HepG2 (cell line): ENCODE measurements around the gene CD6. TPM values are rescaled to one million over a fixed set of nuclear protein-coding genes. Genes with fewer than 3 reads are reported as not detected.

Source experiments
- ATAC-seq: fragments of 200-7000 bp; cut with Tn5 transposase; 3 replicates; pipeline ENCODE4 v1.9.1; 2020; ENCODE audit warnings: mild to moderate bottlenecking, moderate library complexity
- BruUV-seq: library from RNA; stranded (reverse); fragments of 400-500 nt; replicated peaks from 2 replicates; lab custom pipeline; 2021; lab: Mats Ljungman, UMichigan
- CTCF ChIA-PET: fragments of 300-600 bp; formaldehyde crosslinking; extraction: SDS; loops from one replicate; lab custom pipeline; 2021; ENCODE audit warnings: low total read pairs, inconsistent platforms, low intra/inter-chr PET ratio; lab: Yijun Ruan, JAX
- POLR2A ChIA-PET: fragments of 350-600 bp; sonication (Branson Sonifier 250); formaldehyde crosslinking; loops from one replicate; lab custom pipeline; 2020; ENCODE audit warnings: antibody characterized with exemption, inconsistent platforms; lab: Yijun Ruan, JAX
- DNase-seq: peaks from one replicate; pipeline ENCODE4 v3.0.0-alpha.2; 2015; ENCODE audit warnings: low spot score
- FAIRE-seq: peaks from 3 replicates; lab custom pipeline; 2011; peaks lifted over from hg19 to GRCh38; lab: Jason Lieb, UNC
- H2AFZ ChIP-seq: one replicate; pipeline ENCODE4 v1.6.1; 2011; ENCODE audit warnings: low read length, inconsistent platforms
- H3K27ac ChIP-seq: fragments of 300-600 bp; 3 replicates; pipeline ENCODE4 v1.8.0; 2011; ENCODE audit warnings: mixed run types, mild to moderate bottlenecking, mixed read lengths, low read length, inconsistent platforms; ENCODE audit not compliant: insufficient read depth; ENCODE audit errors: extremely low read length
- H3K27me3 ChIP-seq, 2 experiments: fragments of 200-600 bp in 1 of 2; 2 replicates in 1 of 2; 3 replicates in 1 of 2; pipeline versions ENCODE4 v1.6.0 to v1.8.0; 2011; ENCODE audit warnings: low read length in 2 of 2, mild to moderate bottlenecking in 2 of 2, moderate library complexity in 2 of 2, inconsistent platforms in 1 of 2; ENCODE audit not compliant: insufficient read depth in 2 of 2, control insufficient read depth in 1 of 2
- H3K36me3 ChIP-seq, 2 experiments: fragments of 200-600 bp in 1 of 2; replicated peaks in 1 of 2; 2 replicates in 1 of 2; 3 replicates in 1 of 2; pipeline versions ENCODE4 v1.5.1 to v1.8.0; 2011; ENCODE audit warnings: low read length in 2 of 2, inconsistent platforms in 1 of 2; ENCODE audit not compliant: insufficient read depth in 2 of 2, control insufficient read depth in 1 of 2
- H3K4me1 ChIP-seq: 2 replicates; pipeline ENCODE4 v1.5.1; 2012; ENCODE audit warnings: low read length, inconsistent platforms; ENCODE audit not compliant: insufficient read depth
- H3K4me2 ChIP-seq: 2 replicates; pipeline ENCODE4 v1.6.0; 2011; ENCODE audit warnings: low read depth, low read length, inconsistent platforms
- H3K4me3 ChIP-seq, 3 experiments: fragments of 200-600 bp in 1 of 3; sonication (generic), shearing (Covaris generic) in 1 of 3; replicated peaks in 1 of 3; 2 replicates each; pipeline ENCODE4 v1.5.1; 2011 to 2016; ENCODE audit warnings: low read length in 3 of 3, inconsistent platforms in 2 of 3, low read depth in 2 of 3, mild to moderate bottlenecking in 2 of 3, control low read depth in 1 of 3, mixed read lengths in 1 of 3; ENCODE audit not compliant: insufficient read depth in 1 of 3
- H3K79me2 ChIP-seq: one replicate; pipeline ENCODE4 v1.6.1; 2011; ENCODE audit warnings: low read length, inconsistent platforms; ENCODE audit not compliant: insufficient read depth
- H3K9ac ChIP-seq: 2 replicates; pipeline ENCODE4 v1.6.0; 2011; ENCODE audit warnings: mild to moderate bottlenecking, low read depth, low read length, inconsistent platforms; ENCODE audit not compliant: insufficient read depth
- H3K9me3 ChIP-seq: 2 replicates; pipeline ENCODE4 v1.5.1; 2012; ENCODE audit warnings: mild to moderate bottlenecking, low read length
- H4K20me1 ChIP-seq: 2 replicates; pipeline ENCODE4 v1.6.0; 2011; ENCODE audit warnings: inconsistent platforms, mild to moderate bottlenecking, low read length, moderate library complexity; ENCODE audit not compliant: insufficient read depth
- KAT8 ChIP-seq: IDR thresholded peaks from 2 replicates; pipeline ENCODE4 v1.6.1; 2016; ENCODE audit warnings: missing genetic modification reagents, missing compliant biosample characterization
- PAX8 ChIP-seq: sonication (generic); formaldehyde crosslinking; IDR thresholded peaks from 2 replicates; pipeline ENCODE4 v1.8.0; 2022; ENCODE audit warnings: mild to moderate bottlenecking, missing genetic modification reagents, borderline replicate concordance
- SRY ChIP-seq: sonication (generic); formaldehyde crosslinking; IDR thresholded peaks from 2 replicates; pipeline ENCODE4 v1.8.0; 2022; ENCODE audit warnings: mild to moderate bottlenecking, missing genetic modification reagents
- ZBTB26 ChIP-seq: IDR thresholded peaks from 2 replicates; pipeline ENCODE4 v1.6.1; 2016; ENCODE audit warnings: missing compliant biosample characterization, missing genetic modification reagents, borderline replicate concordance
- ZFP62 ChIP-seq: sonication (generic); formaldehyde crosslinking; IDR thresholded peaks from 2 replicates; pipeline ENCODE4 v1.4.0; 2020; ENCODE audit warnings: missing genetic modification reagents
- ZKSCAN5 ChIP-seq: sonication (generic); formaldehyde crosslinking; IDR thresholded peaks from 2 replicates; pipeline ENCODE4 v1.5.1; 2020; ENCODE audit warnings: mild to moderate bottlenecking, missing genetic modification reagents
- ZNF276 ChIP-seq: sonication (generic); formaldehyde crosslinking; IDR thresholded peaks from 2 replicates; pipeline ENCODE4 v1.4.0; 2020; ENCODE audit warnings: mild to moderate bottlenecking, low read depth, missing genetic modification reagents
- ZNF607 ChIP-seq: sonication (generic); formaldehyde crosslinking; IDR thresholded peaks from 2 replicates; pipeline ENCODE4 v1.5.1; 2020; ENCODE audit warnings: missing genetic modification reagents, mild to moderate bottlenecking, borderline replicate concordance
- ZNF614 ChIP-seq: IDR thresholded peaks from 2 replicates; pipeline ENCODE4 v1.6.1; 2018; ENCODE audit warnings: missing biosample characterization, missing genetic modification reagents, inconsistent platforms, borderline replicate concordance
- ZNF773 ChIP-seq: sonication (generic); formaldehyde crosslinking; IDR thresholded peaks from 2 replicates; pipeline ENCODE4 v1.4.0; 2020; ENCODE audit warnings: missing genetic modification reagents, borderline replicate concordance
- WGBS: methylation state at CpG from one replicate; pipeline ENCODE4 v1.1.6; 2017; ENCODE audit warnings: low lambda C conversion rate; 5-methylcytosine and 5-hydroxymethylcytosine counted together
- in situ Hi-C: cut with HindIII; loops from 2 replicates; pipeline ENCODE4 v1.10.0; 2017; ENCODE audit warnings: low pct_unique_long_range_greater_than_20kb; ENCODE audit not compliant: extremely low pct_ligation_motif_present
- intact Hi-C: fragments of 100-400 bp; cut with micrococcal nuclease; formaldehyde crosslinking; loops from one replicate; pipeline ENCODE4 v1.10.0; 2022; ENCODE audit not compliant: unreplicated experiment
- polyA plus RNA-seq, 8 experiments: library from polyadenylated mRNA; depleted of rRNA in 3 of 8; stranded (reverse) in 7 of 8; unstranded in 1 of 8; fragments of >200 nt; fragmentation: Illumina TruSeq in 4 of 8; extraction: Trizol in 4 of 8; gene quantifications; 2 replicates each; pipeline versions ENCODE4 v1.2.1 to v1.2.3, GENCODE V29; 2011 to 2016; ENCODE audit warnings: low read depth in 4 of 8, missing spikeins in 1 of 8, mixed read lengths in 1 of 8; ENCODE audit not compliant: insufficient read depth in 1 of 8
- total RNA-seq, 5 experiments: library from RNA; depleted of rRNA; stranded (reverse); fragments of >200 nt; fragmentation: Illumina TruSeq; extraction: Trizol; gene quantifications; 2 replicates each; pipeline ENCODE4 v1.2.3, GENCODE V29; 2016; ENCODE audit warnings: low read depth in 1 of 5

CD6 gene
- total and polyA plus RNA-seq, 2 of the 13 experiments (the other 11 are each of a cell fraction or from before 2014, with no cell fraction given), result not detected

GRCh38 chr11:61052182-61052972 is 80.9 kb downstream of the CD6 start (continued):
- TF ChIP-seq ZFP62, result no peak
- TF ChIP-seq ZNF276 (CRISPR knock-in tag), result no peak
- no peak for TF ChIP-seq ZKSCAN5 (CRISPR knock-in tag)
- TF ChIP-seq ZBTB26, result no peak
- TF ChIP-seq KAT8, result no peak
- no peak for TF ChIP-seq SRY (CRISPR knock-in tag)

- Histone ChIP-seq H3K9ac (no peak overlapping the region), H4K20me1 (no peaks in the 10 kb centered on the region), H3K4me2 (no peak overlapping the region), H3K9me3 (no peaks in the 10 kb centered on the region), H3K27me3 (peaks cover 2 to 74% of the 10 kb centered on the region in 2 experiments), H3K36me3 (no peaks in the 10 kb centered on the region), H3K4me1 (no peaks in the 10 kb centered on the region), H3K27ac (no peak overlapping the region), H2AFZ (no peak overlapping the region), H3K4me3 (no peak overlapping the region), H3K79me2 (no peaks in the 10 kb centered on the region)
- ChIA-PET CTCF (no interaction called here), POLR2A (no interaction called here)
- 36% methylated on average over 6 of the region's 6 CpGs for WGBS
- no peak for ATAC-seq
- in situ Hi-C loops (no loop called here), intact Hi-C loops (no loop called here)
- no TSS peak for BruUV-seq
- DNase-seq, result no peak
- TF ChIP-seq PAX8 (CRISPR knock-in tag) (no peak), ZNF614 (CRISPR knock-in tag) (no peak), ZNF607 (CRISPR knock-in tag) (no peak), ZNF773 (CRISPR knock-in tag) (no peak)
- FAIRE-seq, result no peak
These were observed 81.7 kb downstream of the CD6 start for GRCh38 chr11:61053191-61053590.
